Lower leg skin (tissue), 4 donors: ENCODE measurements around the gene CLIC3. TPM values are rescaled to one million over a fixed set of nuclear protein-coding genes. Genes with fewer than 3 reads are reported as not detected.

ENCODE experiments used
- DNase-seq, 2 donors: peaks; one replicate each; pipeline ENCODE4 v3.0.0-alpha.2; 2019; ENCODE audit warnings: low spot score in 2 of 2
- H3K4me3 ChIP-seq: fragments of 200-600 bp; sonication (generic); 2 replicates; pipeline ENCODE4 v1.5.1; 2017; ENCODE audit warnings: mild to moderate bottlenecking, low read depth; ENCODE audit not compliant: poor library complexity, severe bottlenecking
- CTCF ChIP-seq, 3 donors: fragments of 450-650 bp; IDR thresholded peaks; one replicate each; pipeline ENCODE4 v1.5.1; 2016; ENCODE audit warnings: antibody characterized with exemption in 3 of 3, mild to moderate bottlenecking in 3 of 3, moderate library complexity in 2 of 3
- POLR2A ChIP-seq, 2 donors: fragments of 450-650 bp; IDR thresholded peaks; one replicate each; pipeline ENCODE4 v1.6.1; 2016 to 2017; ENCODE audit warnings: antibody characterized with exemption in 2 of 2, mild to moderate bottlenecking in 1 of 2, moderate library complexity in 1 of 2
- WGBS, 2 donors: methylation state at CpG; one replicate each; pipeline ENCODE4 v1.1.5; 2018; 5-methylcytosine and 5-hydroxymethylcytosine counted together
- intact Hi-C: fragments of 100-400 bp; cut with DNase I; formaldehyde crosslinking; loops from one replicate; pipeline ENCODE4 v1.15.0; 2023; ENCODE audit warnings: low total_unique reads
- total RNA-seq, 4 donors: library from RNA; depleted of rRNA; stranded (reverse); fragments of >200 nt; gene quantifications; one replicate each; pipeline ENCODE4 v1.1.0, GENCODE V29; 2016

Gene CLIC3
- total RNA-seq, 4 donors from 2014 or later: 114 to 328 (median 163) TPM

- intact Hi-C loops: no loop called here
- no peak for DNase-seq
- TF ChIP-seq POLR2A (IDR thresholded peaks at IDR 0.05) (no peak), CTCF (IDR thresholded peaks at IDR 0.05) (no peak)
- no peak overlapping the region for H3K4me3 ChIP-seq
- 92 to 95% methylated on average over 28 to 35 of the region's 36 CpGs for WGBS, 2 donors
Observed at GRCh38 chr9:137014776-137015539, 18.6 kb upstream of the CLIC3 start.

GRCh38 chr9:137014166-137014565 is 17.8 kb upstream of the CLIC3 start:
- no peak for DNase-seq
- TF ChIP-seq CTCF (IDR thresholded peaks at IDR 0.05) (no peak), POLR2A (IDR thresholded peaks at IDR 0.05) (no peak)
- intact Hi-C loops: no loop called here
- no peak overlapping the region for H3K4me3 ChIP-seq
- WGBS, 2 donors: 87 to 91% methylated on average over 15 to 23 of the region's 23 CpGs

GRCh38 chr9:137013571-137013940 is 17.2 kb upstream of the CLIC3 start:
- H3K4me3 ChIP-seq: no peak overlapping the region
- no peak for TF ChIP-seq CTCF (IDR thresholded peaks at IDR 0.05)
- TF ChIP-seq POLR2A (IDR thresholded peaks at IDR 0.05): no peak
- 91 to 93% methylated on average over 19 to 20 of the region's 20 CpGs for WGBS, 2 donors
- DNase-seq: no peak
- intact Hi-C loops: no loop called here

GRCh38 chr9:137012694-137013570 is 16.6 kb upstream of the CLIC3 start:
- no peak overlapping the region for H3K4me3 ChIP-seq
- TF ChIP-seq CTCF (IDR thresholded peaks at IDR 0.05) (no peak), POLR2A (IDR thresholded peaks at IDR 0.05) (no peak)
- DNase-seq: no peak
- 92 to 93% methylated on average over 34 to 38 of the region's 67 CpGs for WGBS, 2 donors
- intact Hi-C loops: no loop called here

- 91 to 92% methylated on average over 15 to 39 of the region's 39 CpGs for WGBS, 2 donors
- TF ChIP-seq POLR2A (IDR thresholded peaks at IDR 0.05): no peak
- no peak for TF ChIP-seq CTCF (IDR thresholded peaks at IDR 0.05)
- intact Hi-C loops: no loop called here
- no peak overlapping the region for H3K4me3 ChIP-seq
- DNase-seq: no peak
Observed at GRCh38 chr9:137011907-137012675, 15.7 kb upstream of the CLIC3 start.
